H1 (cell line): ENCODE data around the gene MFNG.

ENCODE experiments used
- ASH2L ChIP-seq: fragments of 200-600, 300-600 bp; sonication (generic); IDR thresholded peaks from one replicate; pipeline ENCODE4 v1.7.1; 2017; ENCODE audit warnings: low read length
- CBX5 ChIP-seq: fragments of 300-800, 300-1000 bp; sonication (generic); IDR thresholded peaks from 2 replicates; pipeline ENCODE4 v1.7.1; 2016; ENCODE audit warnings: antibody characterized with exemption, low read length, low read depth
- CHD1 ChIP-seq: IDR thresholded peaks from 2 replicates; pipeline ENCODE4 v1.6.1; 2012; ENCODE audit warnings: low read depth, low read length, improper control_type of control experiment
- CTCF ChIP-seq, 3 experiments: IDR thresholded peaks; 1 replicate in 2 of 3; 2 replicates in 1 of 3; pipeline versions ENCODE4 v1.5.1 to v1.6.1; 2011; ENCODE audit warnings: low read length in 3 of 3, mild to moderate bottlenecking in 3 of 3, inconsistent platforms in 2 of 3, low read depth in 1 of 3, moderate library complexity in 1 of 3; ENCODE audit not compliant: insufficient read depth in 1 of 3; ENCODE audit errors: control extremely low read depth in 1 of 3
- EGR1 ChIP-seq: IDR thresholded peaks from 2 replicates; pipeline ENCODE4 v1.6.1; 2011; ENCODE audit warnings: low read depth, low read length, borderline replicate concordance
- EP300 ChIP-seq, 2 experiments: IDR thresholded peaks; 1 replicate in 1 of 2; 2 replicates in 1 of 2; pipeline ENCODE4 v1.6.1; 2011 to 2012; ENCODE audit warnings: low read depth in 2 of 2, low read length in 2 of 2, mild to moderate bottlenecking in 2 of 2, borderline replicate concordance in 1 of 2, inconsistent platforms in 1 of 2, moderate library complexity in 1 of 2
- EZH2 ChIP-seq: fragments of 200-600 bp; sonication (generic); IDR thresholded peaks from 2 replicates; pipeline ENCODE4 v1.7.1; 2012; ENCODE audit warnings: low read depth, mild to moderate bottlenecking, moderate library complexity, low read length, inconsistent platforms; ENCODE audit not compliant: severe bottlenecking
- MAFK ChIP-seq: IDR thresholded peaks from 2 replicates; pipeline ENCODE4 v1.6.1; 2012; ENCODE audit warnings: low read depth, mild to moderate bottlenecking, improper control_type of control experiment, low read length
- SIRT6 ChIP-seq: IDR thresholded peaks from one replicate; pipeline ENCODE4 v1.7.1; 2012; ENCODE audit warnings: low read length, inconsistent platforms
- SP2 ChIP-seq: IDR thresholded peaks from 2 replicates; pipeline ENCODE4 v1.6.1; 2012; ENCODE audit warnings: mild to moderate bottlenecking, low read length, inconsistent platforms
- USF2 ChIP-seq: IDR thresholded peaks from 2 replicates; pipeline ENCODE4 v1.6.1; 2011; ENCODE audit warnings: low read length, improper control_type of control experiment
- YY1 ChIP-seq: IDR thresholded peaks from 2 replicates; pipeline ENCODE4 v1.6.1; 2011; ENCODE audit warnings: low read depth, mild to moderate bottlenecking, low read length
- TF ChIP-seq, protein P1 (sequence below): IDR thresholded peaks from 2 replicates; pipeline ENCODE4 v1.6.1; 2011; ENCODE audit warnings: low read depth, mild to moderate bottlenecking, low read length; ENCODE audit not compliant: insufficient read depth

DNA sequence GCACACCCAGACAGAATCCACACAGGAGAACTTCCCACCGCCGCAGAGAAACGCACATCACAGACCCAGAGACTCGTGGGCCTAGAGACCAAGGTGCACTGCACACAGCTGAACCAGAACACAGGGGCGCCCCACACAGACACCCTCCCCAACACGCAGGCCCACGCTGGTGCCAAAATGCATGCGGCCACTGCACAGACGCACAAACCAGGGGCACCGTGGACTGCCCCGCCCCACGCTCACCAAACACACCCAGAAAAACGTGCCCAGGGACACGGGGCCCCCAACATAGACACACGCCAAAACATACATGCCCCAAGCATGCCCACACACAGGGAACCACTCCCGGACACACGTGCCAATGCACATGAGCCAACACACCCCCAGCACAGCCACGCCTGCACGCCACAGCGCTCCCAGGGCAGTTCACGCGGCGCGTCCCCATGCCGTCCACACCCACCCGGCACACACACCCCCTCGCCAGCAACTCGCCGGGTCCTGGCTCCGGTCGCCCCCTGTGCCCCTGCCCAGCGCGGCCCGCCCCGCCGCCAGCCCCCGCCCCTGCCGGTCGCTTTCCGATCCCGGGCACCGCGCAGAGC lies 66.7 kb downstream of the MFNG start:
- no peak for TF ChIP-seq CTCF (IDR thresholded peaks at IDR 0.05; ENCODE audit: control extremely low read depth in 1 of 3, insufficient read depth in 1 of 3, low read depth in 1 of 3, low read length in 3 of 3)
- TF ChIP-seq ASH2L, result no peak
- TF ChIP-seq, protein P1, sequence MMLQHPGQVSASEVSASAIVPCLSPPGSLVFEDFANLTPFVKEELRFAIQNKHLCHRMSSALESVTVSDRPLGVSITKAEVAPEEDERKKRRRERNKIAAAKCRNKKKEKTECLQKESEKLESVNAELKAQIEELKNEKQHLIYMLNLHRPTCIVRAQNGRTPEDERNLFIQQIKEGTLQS, result no peak
- TF ChIP-seq YY1, result no peak
- no peak for TF ChIP-seq EZH2
- TF ChIP-seq EP300 (IDR thresholded peaks at IDR 0.05; ENCODE audit: borderline replicate concordance in 1 of 2, low read depth in 2 of 2, low read length in 2 of 2), result no peak
- TF ChIP-seq SIRT6, result no peak
- TF ChIP-seq MAFK, result no peak
- no peak for TF ChIP-seq SP2
- TF ChIP-seq EGR1, result no peak
- TF ChIP-seq USF2, result no peak
- TF ChIP-seq CBX5, result no peak
- no peak for TF ChIP-seq CHD1
